ENCODE measurements around the gene C1QTNF12. TPM values are rescaled to one million over a fixed set of nuclear protein-coding genes. Genes with fewer than 3 reads are reported as not detected.

Gene C1QTNF12
- total RNA-seq, 4 donors from 2014 or later, result 23.3 to 58.0 (median 44.2) TPM; not detected in 1

DNA sequence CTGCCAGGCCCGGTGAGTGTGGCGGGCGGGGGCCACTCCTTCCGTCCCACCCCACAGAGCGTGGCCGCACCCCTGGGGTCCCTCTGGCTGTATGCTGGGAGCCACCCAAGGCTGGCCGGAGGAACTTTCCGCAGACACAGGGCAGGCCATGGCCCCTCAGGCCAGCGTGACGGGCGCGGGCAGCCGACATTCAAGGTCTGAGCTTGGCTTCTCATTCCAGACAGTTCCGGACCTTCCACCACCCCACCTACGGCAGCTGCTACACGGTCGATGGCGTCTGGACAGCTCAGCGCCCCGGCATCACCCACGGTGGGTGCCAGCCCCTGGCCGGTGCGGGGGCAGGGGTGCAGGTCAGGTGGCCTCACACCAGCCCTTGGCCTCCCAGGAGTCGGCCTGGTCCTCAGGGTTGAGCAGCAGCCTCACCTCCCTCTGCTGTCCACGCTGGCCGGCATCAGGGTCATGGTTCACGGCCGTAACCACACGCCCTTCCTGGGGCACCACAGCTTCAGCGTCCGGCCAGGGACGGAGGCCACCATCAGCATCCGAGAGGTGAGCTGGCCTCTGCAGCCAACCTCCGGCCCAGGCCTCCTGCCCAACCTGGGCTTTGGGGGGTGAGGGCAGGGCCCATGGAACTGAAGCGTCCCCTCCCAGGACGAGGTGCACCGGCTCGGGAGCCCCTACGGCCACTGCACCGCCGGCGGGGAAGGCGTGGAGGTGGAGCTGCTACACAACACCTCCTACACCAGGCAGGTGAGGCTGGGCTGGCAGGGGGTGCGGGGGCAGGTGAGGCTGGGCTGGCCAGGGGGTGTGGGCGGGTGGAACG lies 41.0 kb upstream of the C1QTNF12 start:
- no peaks in the 10 kb centered on the region for H3K36me3 ChIP-seq
- no peak overlapping the region for H3K4me3 ChIP-seq
- H3K9me3 ChIP-seq, result no peaks in the 10 kb centered on the region
- peaks cover 0 to 33% (median 5%) of the 10 kb centered on the region in 4 donors for H3K4me1 ChIP-seq
- no peaks in the 10 kb centered on the region for H3K27me3 ChIP-seq
- DNase-seq, result no peak
- H3K27ac ChIP-seq, result no peak overlapping the region
- TF ChIP-seq POLR2A (IDR thresholded peaks at IDR 0.05), result no peak
- TF ChIP-seq, protein P1, sequence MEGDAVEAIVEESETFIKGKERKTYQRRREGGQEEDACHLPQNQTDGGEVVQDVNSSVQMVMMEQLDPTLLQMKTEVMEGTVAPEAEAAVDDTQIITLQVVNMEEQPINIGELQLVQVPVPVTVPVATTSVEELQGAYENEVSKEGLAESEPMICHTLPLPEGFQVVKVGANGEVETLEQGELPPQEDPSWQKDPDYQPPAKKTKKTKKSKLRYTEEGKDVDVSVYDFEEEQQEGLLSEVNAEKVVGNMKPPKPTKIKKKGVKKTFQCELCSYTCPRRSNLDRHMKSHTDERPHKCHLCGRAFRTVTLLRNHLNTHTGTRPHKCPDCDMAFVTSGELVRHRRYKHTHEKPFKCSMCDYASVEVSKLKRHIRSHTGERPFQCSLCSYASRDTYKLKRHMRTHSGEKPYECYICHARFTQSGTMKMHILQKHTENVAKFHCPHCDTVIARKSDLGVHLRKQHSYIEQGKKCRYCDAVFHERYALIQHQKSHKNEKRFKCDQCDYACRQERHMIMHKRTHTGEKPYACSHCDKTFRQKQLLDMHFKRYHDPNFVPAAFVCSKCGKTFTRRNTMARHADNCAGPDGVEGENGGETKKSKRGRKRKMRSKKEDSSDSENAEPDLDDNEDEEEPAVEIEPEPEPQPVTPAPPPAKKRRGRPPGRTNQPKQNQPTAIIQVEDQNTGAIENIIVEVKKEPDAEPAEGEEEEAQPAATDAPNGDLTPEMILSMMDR (IDR thresholded peaks at IDR 0.05), result no peak

DNA sequence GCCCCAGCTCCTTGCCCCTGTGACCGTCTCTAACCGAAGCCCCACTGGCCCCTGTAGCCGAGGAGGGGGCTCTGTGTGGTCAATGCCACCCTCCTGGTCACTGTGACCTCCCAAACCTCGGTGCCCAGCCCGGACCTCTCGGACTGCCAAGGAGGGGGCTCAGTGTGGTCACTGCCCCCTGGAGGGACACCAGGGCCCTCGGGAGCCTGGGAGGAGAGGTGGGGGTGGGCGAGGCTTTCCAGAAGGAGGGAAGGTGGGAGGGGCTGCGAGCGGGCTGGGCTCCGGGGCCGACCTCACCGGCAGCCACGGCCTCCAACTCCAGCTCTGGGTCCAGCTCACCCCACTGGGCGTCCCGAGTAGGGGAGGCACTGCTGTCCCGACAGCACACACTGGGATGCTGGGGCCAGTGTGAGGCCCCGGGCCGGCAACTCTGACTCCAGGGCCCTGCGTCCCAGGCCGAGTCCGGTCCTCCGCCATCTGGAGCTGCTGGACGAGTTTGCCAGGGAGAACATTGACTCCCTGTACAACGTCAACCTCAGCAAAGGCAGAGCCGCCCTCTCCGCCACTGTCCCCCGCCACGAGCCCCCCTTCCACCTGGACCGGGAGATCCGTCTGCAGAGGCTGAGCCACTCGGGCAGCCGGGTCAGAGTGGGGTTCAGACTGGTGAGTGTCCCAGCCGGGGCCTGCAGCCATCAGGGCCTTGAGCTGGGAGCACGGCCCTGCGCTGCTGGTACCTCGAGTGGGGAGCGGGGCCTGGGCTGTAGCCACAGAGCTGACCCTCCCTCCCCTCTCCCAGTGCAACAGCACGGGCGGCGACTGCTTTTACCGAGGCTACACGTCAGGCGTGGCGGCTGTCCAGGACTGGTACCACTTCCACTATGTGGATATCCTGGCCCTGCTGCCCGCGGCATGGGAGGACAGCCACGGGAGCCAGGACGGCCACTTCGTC lies 40.1 kb upstream of the C1QTNF12 start:
- DNase-seq, result no peak
- no peak overlapping the region for H3K4me3 ChIP-seq
- H3K9me3 ChIP-seq, result no peaks in the 10 kb centered on the region
- TF ChIP-seq, protein P1 (IDR thresholded peaks at IDR 0.05), result no peak
- TF ChIP-seq POLR2A (IDR thresholded peaks at IDR 0.05), result no peak
- no peaks in the 10 kb centered on the region for H3K36me3 ChIP-seq
- H3K27me3 ChIP-seq, result no peaks in the 10 kb centered on the region
- H3K27ac ChIP-seq, result no peak overlapping the region
- peaks cover 0 to 35% (median 4%) of the 10 kb centered on the region in 4 donors for H3K4me1 ChIP-seq

DNA sequence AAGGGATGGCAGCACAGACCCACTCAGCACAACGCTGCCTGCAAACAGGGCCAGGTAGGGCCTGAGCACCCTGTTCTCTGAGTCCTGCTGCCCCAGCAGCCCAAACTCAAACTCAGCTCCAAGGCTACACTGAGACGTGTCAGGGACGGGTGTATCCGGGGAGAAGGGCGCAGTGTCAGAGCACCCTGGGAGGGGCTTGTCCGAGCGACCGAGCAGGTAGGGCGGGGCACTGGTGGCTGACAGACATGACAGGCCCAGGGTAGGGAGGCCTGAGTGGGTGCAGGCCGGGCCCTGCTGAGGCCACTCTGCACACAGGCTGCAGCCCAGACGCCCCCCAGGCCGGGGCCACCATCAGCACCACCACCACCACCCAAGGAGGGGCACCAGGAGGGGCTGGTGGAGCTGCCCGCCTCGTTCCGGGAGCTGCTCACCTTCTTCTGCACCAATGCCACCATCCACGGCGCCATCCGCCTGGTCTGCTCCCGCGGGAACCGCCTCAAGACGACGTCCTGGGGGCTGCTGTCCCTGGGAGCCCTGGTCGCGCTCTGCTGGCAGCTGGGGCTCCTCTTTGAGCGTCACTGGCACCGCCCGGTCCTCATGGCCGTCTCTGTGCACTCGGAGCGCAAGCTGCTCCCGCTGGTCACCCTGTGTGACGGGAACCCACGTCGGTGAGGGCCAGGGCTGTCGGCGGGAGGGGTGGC lies 39.2 kb upstream of the C1QTNF12 start:
- Histone ChIP-seq H3K4me3 (no peak overlapping the region), H3K4me1 (peaks cover 0 to 35% (median 2%) of the 10 kb centered on the region in 4 donors), H3K36me3 (no peaks in the 10 kb centered on the region), H3K27ac (no peak overlapping the region), H3K9me3 (no peaks in the 10 kb centered on the region), H3K27me3 (no peaks in the 10 kb centered on the region)
- no peak for DNase-seq
- no peak for TF ChIP-seq POLR2A (IDR thresholded peaks at IDR 0.05)
- TF ChIP-seq, protein P1 (IDR thresholded peaks at IDR 0.05), result no peak

DNA sequence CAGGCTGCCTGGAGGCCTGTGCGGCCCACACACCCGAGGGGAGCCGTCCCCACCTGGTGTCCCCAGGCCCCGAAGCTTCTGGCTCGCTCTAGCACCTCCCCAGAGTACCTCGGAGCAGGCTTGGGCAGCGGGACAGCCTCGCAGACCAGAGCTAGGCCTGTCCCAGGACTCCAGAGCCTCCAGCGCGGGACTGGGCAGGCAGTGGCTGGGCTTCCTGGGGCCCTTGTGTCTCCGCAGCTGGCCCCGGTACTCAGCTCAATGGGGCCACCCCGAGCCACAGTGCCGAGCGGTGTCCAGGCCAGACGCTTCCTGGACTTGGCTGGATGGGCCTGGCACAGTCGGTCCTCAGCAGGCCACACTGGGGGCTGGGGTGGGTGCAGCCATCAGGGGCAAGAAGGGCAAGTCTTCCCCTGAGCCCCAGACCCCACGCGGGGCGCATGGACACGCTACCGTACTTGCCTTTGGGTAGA lies 38.6 kb upstream of the C1QTNF12 start:
- H3K27me3 ChIP-seq, result no peaks in the 10 kb centered on the region
- no peaks in the 10 kb centered on the region for H3K9me3 ChIP-seq
- DNase-seq, result no peak
- H3K27ac ChIP-seq, result no peak overlapping the region
- TF ChIP-seq, protein P1 (IDR thresholded peaks at IDR 0.05), result no peak
- no peak for TF ChIP-seq POLR2A (IDR thresholded peaks at IDR 0.05)
- H3K4me1 ChIP-seq, result peaks cover 0 to 38% (median 2%) of the 10 kb centered on the region in 4 donors
- H3K36me3 ChIP-seq, result no peaks in the 10 kb centered on the region
- H3K4me3 ChIP-seq, result no peak overlapping the region

All from Peyer's patch (tissue), 4 donors.